Right cardiac atrium (tissue), 5 donors: ENCODE results near the gene STXBP5. TPM values are rescaled to one million over a fixed set of nuclear protein-coding genes. Genes with fewer than 3 reads are reported as not detected.

Experiments
- ATAC-seq, 2 donors: fragments of 200-7000 bp; cut with Tn5 transposase; one replicate each; pipeline versions ENCODE4 v1.8.0 to v1.9.1; 2020; ENCODE audit warnings: moderate library complexity in 2 of 2, mild to moderate bottlenecking in 1 of 2
- DNase-seq, 3 donors: peaks; one replicate each; pipeline ENCODE4 v3.0.0-alpha.2; 2020
- H3K27ac ChIP-seq: one replicate; pipeline ENCODE4 v1.5.1; 2013; ENCODE audit warnings: mild to moderate bottlenecking, low read length, control low read depth, moderate library complexity
- H3K27me3 ChIP-seq: one replicate; pipeline ENCODE4 v1.6.1; 2013; ENCODE audit not compliant: control insufficient read depth, insufficient read depth
- H3K4me1 ChIP-seq: one replicate; pipeline ENCODE4 v1.6.1; 2013; ENCODE audit warnings: low read length; ENCODE audit not compliant: control insufficient read depth, insufficient read depth
- H3K4me3 ChIP-seq: one replicate; pipeline ENCODE4 v1.5.1; 2013; ENCODE audit warnings: low read length, control low read depth
- H3K9me3 ChIP-seq: one replicate; pipeline ENCODE4 v1.6.1; 2013; ENCODE audit warnings: low read length; ENCODE audit not compliant: control insufficient read depth
- WGBS: extraction: QIAGEN DNeasy Blood & Tissue Kit; methylation state at CpG from one replicate; pipeline ENCODE4 v1.1.7; 2013; 5-methylcytosine and 5-hydroxymethylcytosine counted together
- intact Hi-C, 4 donors: fragments of 100-400 bp; cut with DNase I; formaldehyde crosslinking; loops; one replicate each; pipeline versions ENCODE4 v1.11.0 to v1.14.0; 2022 to 2023
- polyA plus RNA-seq: library from polyadenylated mRNA; stranded (reverse); fragments of 200-250 nt; gene quantifications from one replicate; pipeline ENCODE4 v1.2.3, GENCODE V29; 2013
- total RNA-seq, 4 donors: library from RNA; stranded (reverse); fragmentation: NEBNext Ultra II Directional; extraction: Animal tissue kit (Norgen Biotek cat#: 25700); gene quantifications; one replicate each; pipeline ENCODE4 v1.2.1, GENCODE V29; 2021
- donor health status: healthy with polysubstance abuse.
- donor health status: DM: no; HTN: yes; CAD: no.
- donor health status: DM: no; HTN: no; CAD: no.
- donor health status: DM: no; HTN: yes; CAD: no; lungs with severe emphysema.
- donor health status: DM: yes; HTN: yes; CAD: no.

STXBP5 gene
- total and polyA plus RNA-seq, 5 donors, result 6.4 to 13.0 (median 12.1) TPM

DNA sequence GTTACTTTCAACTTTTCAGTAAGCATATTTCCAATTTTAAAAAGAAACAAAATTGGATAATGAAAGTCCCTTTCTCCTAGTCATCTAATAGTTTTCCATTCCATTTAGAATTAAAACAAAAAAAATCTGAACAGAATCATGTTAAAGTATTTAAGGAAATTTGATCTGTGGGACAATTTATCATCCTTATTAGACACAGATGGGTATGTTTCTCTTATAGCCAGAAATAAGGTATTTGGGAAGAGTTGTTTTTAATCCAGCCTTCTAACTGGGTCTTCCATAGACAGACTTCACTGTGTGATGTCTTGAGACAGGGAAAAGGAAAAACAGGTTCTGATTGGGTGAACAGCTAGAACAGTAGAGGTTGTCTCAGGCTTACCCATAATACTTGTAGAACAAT lies 39.5 kb upstream of the STXBP5 start:
- DNase-seq (no peak), ATAC-seq (no peak)
- no peaks in the 10 kb centered on the region for H3K27me3 ChIP-seq
- intact Hi-C loops, result no loop called here
- no peaks in the 10 kb centered on the region for H3K4me1 ChIP-seq
- H3K27ac ChIP-seq, result no peak overlapping the region
- H3K9me3 ChIP-seq, result no peaks in the 10 kb centered on the region
- H3K4me3 ChIP-seq, result no peak overlapping the region

DNA sequence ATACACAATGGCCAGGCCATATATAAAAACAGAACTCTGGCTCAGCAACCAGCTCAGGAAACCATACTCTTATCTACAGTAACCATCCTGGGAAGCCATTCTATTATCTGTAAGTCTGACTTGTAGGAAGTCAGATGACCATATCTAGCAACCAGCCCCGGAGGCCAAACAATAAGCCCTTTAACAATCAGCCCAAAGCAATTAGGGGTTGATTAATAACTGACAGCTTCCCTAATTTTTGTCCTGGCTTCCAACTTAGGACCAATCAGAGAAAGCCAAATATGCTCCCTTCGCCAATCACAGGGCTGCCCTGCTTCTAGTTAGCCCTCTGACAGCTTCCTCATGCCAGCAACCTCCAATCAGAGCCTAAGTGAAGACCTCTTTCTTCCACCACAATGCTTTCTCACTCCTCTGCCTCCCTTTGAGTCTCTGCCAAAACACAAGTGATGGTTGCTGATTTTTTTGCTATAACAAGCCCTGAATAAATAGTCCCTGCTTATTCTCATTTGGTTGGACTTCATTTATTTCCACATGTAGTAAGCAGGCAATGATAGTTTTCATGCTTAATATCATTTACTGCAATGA lies 37.8 kb upstream of the STXBP5 start:
- 53% methylated on average over 2 of the region's 2 CpGs for WGBS
- no peak for ATAC-seq
- no peaks in the 10 kb centered on the region for H3K4me1 ChIP-seq
- H3K27ac ChIP-seq, result no peak overlapping the region
- no peak overlapping the region for H3K4me3 ChIP-seq
- H3K27me3 ChIP-seq, result no peaks in the 10 kb centered on the region
- no peaks in the 10 kb centered on the region for H3K9me3 ChIP-seq
- DNase-seq, result no peak
- intact Hi-C loops, result no loop called here

DNA sequence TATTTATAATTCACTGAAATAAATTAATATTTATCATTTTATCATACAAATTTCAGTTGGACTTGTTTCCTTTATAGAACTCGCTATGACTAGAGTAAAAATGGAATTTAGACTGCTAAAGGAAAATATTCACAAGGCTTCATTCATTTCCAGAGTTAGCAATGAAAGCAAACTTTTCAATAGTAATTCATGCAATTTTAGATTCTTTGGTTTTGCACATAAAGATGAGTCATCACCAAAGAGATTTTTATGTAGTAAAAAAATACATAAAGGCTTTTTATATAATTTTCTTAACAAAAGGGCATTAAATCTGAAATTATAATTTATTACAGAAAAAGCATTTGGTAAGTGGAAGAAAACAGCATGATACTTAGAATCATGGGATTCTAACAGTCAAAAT lies 37.2 kb upstream of the STXBP5 start:
- DNase-seq (no peak), ATAC-seq (no peak)
- intact Hi-C loops, result no loop called here
- no peak overlapping the region for H3K4me3 ChIP-seq
- H3K4me1 ChIP-seq, result no peaks in the 10 kb centered on the region
- no peaks in the 10 kb centered on the region for H3K27me3 ChIP-seq
- 86% methylated on average over 1 of the region's 1 CpG for WGBS
- H3K9me3 ChIP-seq, result no peaks in the 10 kb centered on the region
- no peak overlapping the region for H3K27ac ChIP-seq

DNA sequence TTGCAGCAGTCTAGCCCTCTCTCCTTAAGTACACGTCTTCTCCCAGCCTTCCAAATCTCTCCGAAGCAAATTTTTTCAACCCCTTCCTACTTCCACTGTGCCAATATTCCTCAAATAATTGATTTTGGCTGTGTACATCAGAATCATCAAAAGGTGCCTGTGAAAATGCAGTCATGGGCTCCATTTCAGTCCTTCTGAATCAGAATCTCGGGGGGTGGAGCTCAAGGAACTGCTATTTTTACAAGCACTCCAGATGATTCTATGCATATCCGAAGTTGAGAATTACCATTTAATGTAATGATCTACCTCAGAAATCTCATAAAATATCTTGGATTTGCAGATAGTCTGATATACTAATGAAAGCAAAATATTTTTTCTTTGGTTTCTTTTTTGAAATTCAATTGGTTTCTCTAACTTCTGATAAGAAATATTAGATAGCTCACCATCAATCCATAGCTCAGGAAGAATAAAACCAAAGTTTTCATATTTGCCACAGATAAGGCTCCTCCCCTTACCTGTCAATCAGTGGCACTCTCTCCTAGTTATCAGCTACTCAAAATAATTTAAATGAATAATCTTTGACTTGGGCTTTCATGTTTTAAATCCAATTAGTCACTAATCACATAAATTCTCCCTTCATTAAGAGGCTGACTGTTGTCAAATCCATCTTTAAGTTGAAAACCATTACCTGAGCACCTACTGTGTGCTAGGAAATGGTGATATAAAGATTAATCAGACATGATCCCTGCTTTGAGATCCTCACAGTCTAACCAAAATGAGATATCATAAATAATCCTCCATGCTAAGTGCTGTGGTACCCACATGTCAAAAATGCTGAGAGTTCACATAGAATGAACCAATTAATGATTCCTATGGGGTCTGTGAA lies 36.4 kb upstream of the STXBP5 start:
- ATAC-seq, result no peak
- H3K9me3 ChIP-seq, result no peaks in the 10 kb centered on the region

DNA sequence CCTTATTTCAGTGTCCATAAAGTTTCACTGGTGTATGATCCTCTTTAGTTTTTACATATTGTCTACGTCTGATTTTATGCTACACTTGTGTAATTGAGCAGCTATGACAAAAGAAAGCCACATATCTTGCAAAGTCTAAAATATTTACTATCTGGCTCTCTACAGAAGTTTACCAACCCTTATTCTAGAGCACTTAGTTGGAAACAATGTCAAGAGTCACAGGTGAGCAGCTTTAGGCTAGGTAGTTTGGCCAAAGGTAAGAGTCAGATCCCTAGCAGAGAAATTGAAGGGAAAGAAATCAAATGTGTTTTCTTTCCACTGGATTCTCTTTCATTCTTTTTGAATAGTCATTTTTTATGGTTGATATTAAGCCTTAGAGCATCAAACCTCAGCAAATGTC lies 34.7 kb upstream of the STXBP5 start:
- 96% methylated on average over 1 of the region's 1 CpG for WGBS
- Histone ChIP-seq H3K9me3 (no peaks in the 10 kb centered on the region), H3K27ac (no peak overlapping the region), H3K4me3 (no peak overlapping the region), H3K4me1 (no peaks in the 10 kb centered on the region), H3K27me3 (no peaks in the 10 kb centered on the region)
- intact Hi-C loops, result no loop called here
- ATAC-seq, result no peak
- DNase-seq, result no peak

More for the DNA sequence above, 36.4 kb upstream of the STXBP5 start:
- no peaks in the 10 kb centered on the region for H3K4me1 ChIP-seq
- 72% methylated on average over 4 of the region's 4 CpGs for WGBS
- intact Hi-C loops, result no loop called here
- no peaks in the 10 kb centered on the region for H3K27me3 ChIP-seq
- no peak overlapping the region for H3K27ac ChIP-seq
- no peak overlapping the region for H3K4me3 ChIP-seq
- no peak for DNase-seq

DNA sequence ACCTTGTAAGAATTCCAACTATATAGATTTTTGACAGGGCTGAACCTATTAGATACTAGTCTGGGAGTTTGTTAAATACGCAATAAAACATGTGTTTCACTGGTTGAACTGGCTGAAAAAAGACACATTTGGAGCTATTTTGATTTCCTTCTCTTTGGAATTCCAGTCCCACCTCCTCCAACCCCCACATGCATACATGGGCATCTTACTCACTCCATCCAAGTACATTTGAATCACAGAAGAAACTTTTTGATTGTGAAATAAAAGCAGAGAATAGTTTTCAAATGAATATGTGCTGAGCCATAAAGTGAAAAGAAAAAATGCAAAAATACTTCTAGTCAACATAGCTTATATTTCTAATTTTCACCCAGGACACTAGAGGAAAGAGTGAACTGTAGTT lies 33.9 kb upstream of the STXBP5 start:
- intact Hi-C loops, result no loop called here
- ATAC-seq (no peak), DNase-seq (no peak)
- H3K4me1 ChIP-seq, result no peaks in the 10 kb centered on the region
- no peak overlapping the region for H3K4me3 ChIP-seq
- H3K27me3 ChIP-seq, result no peaks in the 10 kb centered on the region
- WGBS, result 96% methylated on average over 1 of the region's 1 CpG
- no peaks in the 10 kb centered on the region for H3K9me3 ChIP-seq
- no peak overlapping the region for H3K27ac ChIP-seq

DNA sequence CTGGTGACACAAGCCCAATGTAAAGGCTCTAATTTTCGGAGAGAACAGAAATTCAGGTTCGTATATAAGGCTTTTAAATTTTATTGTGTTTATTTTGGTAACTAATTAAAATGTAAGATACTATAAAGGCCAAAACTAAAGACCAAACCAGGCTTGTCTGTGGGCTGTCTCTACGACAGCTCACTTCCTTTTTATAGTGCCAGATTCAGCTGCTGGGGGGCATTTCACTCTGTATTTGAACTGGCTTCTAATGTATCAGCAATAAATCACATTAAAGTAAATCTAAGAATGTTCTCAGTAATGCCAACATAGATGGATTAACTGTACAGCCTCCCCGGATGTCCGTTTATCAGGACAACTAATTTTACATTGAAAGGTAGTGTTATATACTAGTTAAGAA lies 31.1 kb upstream of the STXBP5 start:
- Histone ChIP-seq H3K4me3 (no peak overlapping the region), H3K4me1 (no peaks in the 10 kb centered on the region), H3K9me3 (no peaks in the 10 kb centered on the region), H3K27me3 (no peaks in the 10 kb centered on the region), H3K27ac (no peak overlapping the region)
- ATAC-seq (no peak), DNase-seq (no peak)
- intact Hi-C loops, result no loop called here
- 75% methylated on average over 5 of the region's 5 CpGs for WGBS

DNA sequence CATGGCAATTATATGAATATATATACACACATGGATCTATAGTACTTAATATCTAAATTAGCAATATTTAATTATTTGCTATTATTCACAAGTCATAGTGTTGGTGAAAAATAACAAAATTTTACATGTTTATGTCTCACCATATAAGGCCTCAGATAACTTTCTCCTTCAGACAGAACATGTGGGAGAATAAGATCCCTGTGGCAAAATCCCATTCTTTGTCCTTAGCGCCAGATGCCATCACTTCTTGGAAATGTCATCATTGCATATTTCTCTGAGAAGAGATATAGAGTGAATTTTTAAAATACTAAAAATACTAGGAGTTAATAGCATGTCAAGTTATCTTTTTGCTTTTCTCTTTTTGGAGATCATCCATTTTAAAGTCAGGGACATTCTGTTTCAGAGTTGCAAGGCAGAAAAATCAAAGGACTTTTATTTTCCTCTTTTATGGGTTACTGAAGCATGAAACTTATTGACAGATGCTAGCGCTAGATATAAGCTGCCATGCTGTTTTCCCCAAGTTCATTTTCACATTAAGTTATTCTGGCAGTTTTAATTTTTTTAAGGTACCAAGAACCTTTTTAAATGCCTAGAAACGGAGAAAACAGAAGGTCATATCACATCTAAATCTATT lies 30.4 kb upstream of the STXBP5 start:
- Histone ChIP-seq H3K27ac (no peak overlapping the region), H3K9me3 (no peaks in the 10 kb centered on the region), H3K4me3 (no peak overlapping the region), H3K27me3 (no peaks in the 10 kb centered on the region), H3K4me1 (no peaks in the 10 kb centered on the region)
- ATAC-seq (no peak), DNase-seq (no peak)
- WGBS, result 75% methylated on average over 3 of the region's 3 CpGs
- intact Hi-C loops, result no loop called here

DNA sequence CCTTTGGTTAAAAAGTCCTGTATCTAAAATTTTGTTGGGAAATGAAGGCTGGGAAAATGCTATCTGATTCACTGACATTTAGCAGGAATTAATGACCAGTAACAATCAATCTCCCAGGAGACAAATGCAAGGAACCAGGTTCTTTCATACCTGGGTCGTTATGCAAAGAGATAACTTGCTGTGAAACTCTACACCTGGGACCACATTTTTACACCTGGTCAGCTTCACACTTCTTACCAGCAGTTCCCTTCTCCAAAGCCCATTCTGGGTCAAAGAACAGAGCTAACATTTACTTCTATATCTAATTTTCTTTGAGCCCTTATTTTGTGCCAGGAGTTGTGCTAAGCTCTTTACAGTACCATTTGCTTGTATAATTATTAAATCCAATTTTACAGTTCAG lies 27.4 kb upstream of the STXBP5 start:
- 30% methylated on average over 1 of the region's 1 CpG for WGBS
- Histone ChIP-seq H3K4me3 (no peak overlapping the region), H3K27me3 (no peaks in the 10 kb centered on the region), H3K27ac (no peak overlapping the region), H3K4me1 (no peaks in the 10 kb centered on the region), H3K9me3 (no peaks in the 10 kb centered on the region)
- intact Hi-C loops, result no loop called here
- ATAC-seq (no peak), DNase-seq (no peak)

DNA sequence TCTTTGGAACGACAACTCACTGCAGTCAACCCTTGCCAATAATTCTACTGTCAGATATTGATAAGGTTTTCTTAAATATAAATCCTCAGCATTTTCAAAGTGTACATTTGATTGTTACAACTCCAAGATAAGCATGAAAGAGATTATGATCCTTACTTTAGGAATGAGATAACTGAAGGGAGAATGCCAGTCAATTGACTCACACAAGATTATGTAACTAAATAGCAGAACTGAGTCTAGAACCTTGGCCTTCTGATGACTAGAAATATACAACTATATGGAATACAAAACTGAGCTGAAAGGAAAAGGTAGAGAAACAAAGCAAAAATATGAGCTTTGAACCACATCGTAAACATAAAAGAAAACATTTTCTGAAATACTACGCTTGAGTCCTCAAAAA lies 26.9 kb upstream of the STXBP5 start:
- Histone ChIP-seq H3K9me3 (no peaks in the 10 kb centered on the region), H3K27ac (no peak overlapping the region), H3K4me3 (no peak overlapping the region), H3K4me1 (no peaks in the 10 kb centered on the region), H3K27me3 (no peaks in the 10 kb centered on the region)
- ATAC-seq, result no peak
- DNase-seq, result no peak
- 88% methylated on average over 3 of the region's 3 CpGs for WGBS
- intact Hi-C loops, result no loop called here

DNA sequence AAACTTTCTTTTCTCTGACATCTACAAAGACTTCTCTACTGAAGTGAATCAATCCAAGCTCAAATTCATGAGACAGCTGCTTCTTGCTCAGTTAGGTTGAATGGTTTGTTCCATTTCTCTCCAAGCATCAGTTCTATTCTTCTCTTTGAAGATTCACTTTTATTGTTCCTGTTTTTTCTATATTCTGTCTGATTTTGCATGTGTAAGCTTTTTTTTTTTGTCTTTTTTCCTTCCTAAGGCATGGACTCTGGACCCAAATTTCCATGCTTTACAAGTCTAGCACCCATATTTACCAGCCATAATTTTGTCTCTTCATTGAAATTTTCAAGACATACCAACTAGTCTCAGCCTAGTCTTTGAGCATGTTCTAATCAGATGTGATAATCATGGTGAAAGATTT lies 25.9 kb upstream of the STXBP5 start:
- intact Hi-C loops, result no loop called here

More for the DNA sequence above, 25.9 kb upstream of the STXBP5 start:
- Histone ChIP-seq H3K4me1 (no peaks in the 10 kb centered on the region), H3K27ac (no peak overlapping the region), H3K27me3 (no peaks in the 10 kb centered on the region), H3K9me3 (no peaks in the 10 kb centered on the region), H3K4me3 (no peak overlapping the region)
- DNase-seq (no peak), ATAC-seq (no peak)
